Measurements from ENCODE around the gene HMG20A.

DNA sequence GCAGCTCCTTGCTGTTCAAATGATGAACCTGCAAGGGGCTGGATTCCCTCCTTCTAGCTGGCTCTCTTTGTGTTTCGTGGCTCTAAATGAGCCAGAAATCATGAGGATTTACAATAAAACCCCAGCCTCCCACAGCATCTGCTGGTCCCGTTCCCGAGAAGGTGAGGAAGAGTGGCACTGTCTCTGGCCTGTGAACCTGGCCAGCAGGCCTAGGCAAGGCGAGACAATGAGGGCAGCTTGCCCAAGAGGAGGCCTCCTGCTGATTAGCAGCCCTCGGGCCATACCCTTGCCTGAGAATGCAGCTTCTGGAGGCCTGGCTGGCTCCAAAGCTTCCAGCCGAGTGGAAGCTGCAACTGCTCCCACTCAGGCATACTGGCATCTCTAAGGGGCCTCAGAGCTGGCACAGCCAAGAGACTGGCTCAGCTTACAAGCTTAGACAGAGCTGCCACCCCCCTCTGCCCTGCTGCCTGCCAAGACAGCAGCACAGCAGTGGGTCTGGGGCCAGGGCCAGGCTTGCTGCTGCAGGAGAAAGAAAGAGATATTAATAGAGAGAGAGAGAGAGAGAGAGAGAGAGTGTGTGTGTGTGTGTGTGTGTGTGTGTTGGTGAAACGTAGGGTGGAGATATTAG is 76.5 kb downstream of the HMG20A start:
- TF ChIP-seq, protein P1, sequence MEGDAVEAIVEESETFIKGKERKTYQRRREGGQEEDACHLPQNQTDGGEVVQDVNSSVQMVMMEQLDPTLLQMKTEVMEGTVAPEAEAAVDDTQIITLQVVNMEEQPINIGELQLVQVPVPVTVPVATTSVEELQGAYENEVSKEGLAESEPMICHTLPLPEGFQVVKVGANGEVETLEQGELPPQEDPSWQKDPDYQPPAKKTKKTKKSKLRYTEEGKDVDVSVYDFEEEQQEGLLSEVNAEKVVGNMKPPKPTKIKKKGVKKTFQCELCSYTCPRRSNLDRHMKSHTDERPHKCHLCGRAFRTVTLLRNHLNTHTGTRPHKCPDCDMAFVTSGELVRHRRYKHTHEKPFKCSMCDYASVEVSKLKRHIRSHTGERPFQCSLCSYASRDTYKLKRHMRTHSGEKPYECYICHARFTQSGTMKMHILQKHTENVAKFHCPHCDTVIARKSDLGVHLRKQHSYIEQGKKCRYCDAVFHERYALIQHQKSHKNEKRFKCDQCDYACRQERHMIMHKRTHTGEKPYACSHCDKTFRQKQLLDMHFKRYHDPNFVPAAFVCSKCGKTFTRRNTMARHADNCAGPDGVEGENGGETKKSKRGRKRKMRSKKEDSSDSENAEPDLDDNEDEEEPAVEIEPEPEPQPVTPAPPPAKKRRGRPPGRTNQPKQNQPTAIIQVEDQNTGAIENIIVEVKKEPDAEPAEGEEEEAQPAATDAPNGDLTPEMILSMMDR (IDR thresholded peaks at IDR 0.05), result no peak
- TF ChIP-seq POLR2AphosphoS5 (IDR thresholded peaks at IDR 0.05) (no peak), POLR2A (IDR thresholded peaks at IDR 0.05) (no peak)
